ENCODE data around the gene INTS11.

The INTS11 gene

DNA sequence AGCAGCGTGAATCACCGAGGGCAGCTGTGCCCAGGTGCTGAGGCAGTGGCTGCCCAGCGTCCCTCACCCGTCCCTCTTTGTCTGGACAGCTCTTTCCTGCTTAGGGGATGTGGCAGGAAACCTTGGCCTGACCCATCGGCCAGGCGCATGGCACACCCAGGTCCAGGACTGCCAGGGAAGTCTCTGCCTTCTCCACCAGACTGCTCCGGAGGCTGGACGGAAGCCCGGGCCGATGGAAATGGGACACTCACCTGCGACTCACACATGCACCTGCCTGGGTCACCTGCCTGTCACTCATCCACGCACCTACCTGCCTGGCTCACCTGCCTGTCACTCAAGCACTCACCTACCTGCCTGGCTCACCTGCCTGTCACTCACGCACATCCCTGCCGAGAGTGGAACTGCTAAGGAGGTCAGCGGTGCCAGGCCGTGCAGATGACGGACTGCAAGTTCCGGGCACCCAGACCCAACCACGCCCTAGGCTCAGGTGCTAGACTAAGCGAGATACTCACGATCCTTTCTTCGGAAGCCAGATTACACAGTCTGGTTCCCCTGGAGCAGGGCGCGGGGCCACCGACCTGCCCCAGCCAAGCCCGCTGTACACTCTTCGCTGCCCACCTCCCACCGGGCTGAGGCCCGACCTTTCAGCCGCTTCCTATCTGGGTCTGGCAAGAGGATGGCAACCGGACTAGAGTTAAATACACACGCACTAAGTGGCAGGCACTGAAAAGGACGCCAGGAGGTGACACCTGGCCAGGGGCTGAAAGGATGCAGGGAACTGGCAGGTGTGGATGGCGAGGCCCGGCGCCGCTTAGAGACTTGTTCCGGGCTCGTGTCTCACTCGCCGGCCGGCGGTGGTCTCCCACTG is 51.9 kb downstream of the INTS11 start:
- no peak for DNase-seq (ENCODE audit: low spot score)
- TF ChIP-seq, protein P1, sequence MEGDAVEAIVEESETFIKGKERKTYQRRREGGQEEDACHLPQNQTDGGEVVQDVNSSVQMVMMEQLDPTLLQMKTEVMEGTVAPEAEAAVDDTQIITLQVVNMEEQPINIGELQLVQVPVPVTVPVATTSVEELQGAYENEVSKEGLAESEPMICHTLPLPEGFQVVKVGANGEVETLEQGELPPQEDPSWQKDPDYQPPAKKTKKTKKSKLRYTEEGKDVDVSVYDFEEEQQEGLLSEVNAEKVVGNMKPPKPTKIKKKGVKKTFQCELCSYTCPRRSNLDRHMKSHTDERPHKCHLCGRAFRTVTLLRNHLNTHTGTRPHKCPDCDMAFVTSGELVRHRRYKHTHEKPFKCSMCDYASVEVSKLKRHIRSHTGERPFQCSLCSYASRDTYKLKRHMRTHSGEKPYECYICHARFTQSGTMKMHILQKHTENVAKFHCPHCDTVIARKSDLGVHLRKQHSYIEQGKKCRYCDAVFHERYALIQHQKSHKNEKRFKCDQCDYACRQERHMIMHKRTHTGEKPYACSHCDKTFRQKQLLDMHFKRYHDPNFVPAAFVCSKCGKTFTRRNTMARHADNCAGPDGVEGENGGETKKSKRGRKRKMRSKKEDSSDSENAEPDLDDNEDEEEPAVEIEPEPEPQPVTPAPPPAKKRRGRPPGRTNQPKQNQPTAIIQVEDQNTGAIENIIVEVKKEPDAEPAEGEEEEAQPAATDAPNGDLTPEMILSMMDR (IDR thresholded peaks at IDR 0.05), result no peak

DNA sequence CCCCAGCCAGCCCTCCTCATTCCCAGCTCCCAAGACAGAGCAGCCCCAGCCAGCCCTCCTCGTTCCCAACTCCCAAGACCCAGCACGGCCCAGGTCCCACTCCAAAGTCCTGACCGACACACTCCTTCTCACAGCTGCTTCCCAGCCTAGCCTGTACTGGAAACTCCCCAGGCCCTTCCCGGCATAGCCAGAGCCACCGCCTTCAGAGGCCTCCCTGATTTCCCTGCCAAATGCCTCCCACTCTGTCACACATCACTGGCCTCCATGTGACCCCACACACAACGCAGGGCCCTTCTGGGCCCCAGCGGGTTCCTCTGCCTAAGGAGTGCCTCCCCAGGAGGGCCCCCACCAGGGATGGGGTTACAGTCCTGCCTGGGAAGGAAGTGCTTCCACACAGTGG is 53.6 kb downstream of the INTS11 start:
- TF ChIP-seq, protein P1 (IDR thresholded peaks at IDR 0.05), result no peak
- H3K4me3 ChIP-seq, result peak overlapping the region; percentile 49
- DNase-seq (ENCODE audit: low spot score), result no peak
- peak overlapping the region in 1 of 2 donors; percentile 3 for H3K27ac ChIP-seq

More for the DNA sequence above, 51.9 kb downstream of the INTS11 start:
- peak overlapping the region; percentile 80 to 87 for H3K27ac ChIP-seq
- H3K4me3 ChIP-seq, result peak overlapping the region; percentile 87

DNA sequence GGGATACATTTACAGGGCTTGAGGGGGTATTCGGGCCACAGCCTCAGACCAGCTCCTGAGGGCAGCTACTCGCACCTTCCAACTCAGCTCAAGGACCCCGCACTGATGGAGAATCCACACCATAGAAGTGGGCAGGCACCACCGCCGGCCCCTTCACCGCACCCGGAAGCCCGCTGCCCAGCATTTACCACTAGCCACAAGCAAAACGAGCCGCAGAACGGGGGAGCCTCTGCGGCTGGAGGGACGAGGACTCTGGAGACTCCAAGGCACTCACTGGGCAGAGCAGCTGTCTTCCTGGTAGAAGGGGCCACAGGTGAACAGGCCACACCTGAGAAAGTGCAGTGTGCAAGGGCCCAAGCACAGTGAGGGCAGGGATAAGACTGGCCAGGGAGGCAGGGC is 56.2 kb downstream of the INTS11 start:
- Histone ChIP-seq H3K27ac (no peak overlapping the region), H3K4me3 (no peak overlapping the region)
- no peak for DNase-seq (ENCODE audit: low spot score)
- TF ChIP-seq, protein P1 (IDR thresholded peaks at IDR 0.05), result no peak

DNA sequence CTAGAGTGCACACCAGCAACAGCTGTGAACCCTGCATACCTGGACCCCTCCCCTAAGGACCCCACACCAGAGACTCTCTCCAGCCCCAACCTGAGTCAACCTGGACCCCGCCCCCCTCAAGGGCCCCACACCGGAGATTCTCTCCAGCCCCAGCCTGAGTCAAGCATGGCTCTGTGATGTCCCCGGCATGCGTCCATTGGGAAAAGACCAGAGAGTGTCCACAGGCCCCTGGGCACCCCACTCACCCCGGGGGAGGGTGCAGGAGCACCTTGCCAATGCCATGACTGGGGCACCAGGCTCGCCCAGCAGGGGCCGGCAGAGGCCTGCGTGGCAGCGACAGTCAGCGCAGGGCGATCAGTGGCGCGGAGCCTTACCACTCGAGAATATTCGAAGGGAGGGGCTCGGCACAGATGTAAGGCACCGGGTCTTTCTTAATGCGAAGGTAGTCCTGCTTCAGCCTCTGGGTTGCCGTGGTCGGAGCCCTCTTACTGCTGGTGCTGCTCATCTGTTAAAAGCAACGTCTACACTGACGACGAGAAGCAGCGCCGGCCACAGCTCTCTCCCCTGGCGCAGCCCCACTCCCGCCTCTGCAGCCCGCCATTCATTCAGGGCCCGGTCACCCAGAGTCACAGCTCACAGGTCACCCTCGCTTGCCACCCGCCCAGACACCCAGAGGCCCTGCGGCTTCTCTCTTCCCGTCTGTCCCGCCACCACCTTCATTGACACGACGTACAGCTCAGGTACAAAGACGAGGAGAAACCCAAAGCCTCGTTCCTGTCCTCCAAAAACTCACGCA is 56.8 kb downstream of the INTS11 start:
- no peak overlapping the region for H3K4me3 ChIP-seq
- TF ChIP-seq, protein P1 (IDR thresholded peaks at IDR 0.05), result no peak
- no peak overlapping the region for H3K27ac ChIP-seq
- no peak for DNase-seq (ENCODE audit: low spot score)

DNA sequence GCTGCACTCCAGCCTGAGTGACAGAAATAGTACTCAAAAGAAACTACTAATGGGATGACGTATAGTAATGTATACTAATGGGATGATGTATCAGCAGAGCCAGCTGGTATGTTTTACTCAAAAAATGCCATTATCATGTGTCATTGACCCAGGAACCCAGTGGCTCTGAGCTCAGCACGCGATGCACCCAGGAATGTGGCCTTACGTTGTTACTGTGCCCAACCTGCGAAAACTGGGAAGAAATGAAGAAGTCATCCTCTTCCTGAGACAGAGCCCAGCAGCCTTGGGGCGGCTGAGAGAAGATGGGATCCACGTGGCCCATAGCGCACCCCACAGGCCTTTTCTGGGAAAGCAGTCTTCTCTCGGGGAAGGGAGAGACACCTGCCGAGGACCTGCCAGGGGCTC is 59.6 kb downstream of the INTS11 start:
- no peak overlapping the region for H3K27ac ChIP-seq
- no peak for DNase-seq (ENCODE audit: low spot score)
- H3K4me3 ChIP-seq, result no peak overlapping the region

DNA sequence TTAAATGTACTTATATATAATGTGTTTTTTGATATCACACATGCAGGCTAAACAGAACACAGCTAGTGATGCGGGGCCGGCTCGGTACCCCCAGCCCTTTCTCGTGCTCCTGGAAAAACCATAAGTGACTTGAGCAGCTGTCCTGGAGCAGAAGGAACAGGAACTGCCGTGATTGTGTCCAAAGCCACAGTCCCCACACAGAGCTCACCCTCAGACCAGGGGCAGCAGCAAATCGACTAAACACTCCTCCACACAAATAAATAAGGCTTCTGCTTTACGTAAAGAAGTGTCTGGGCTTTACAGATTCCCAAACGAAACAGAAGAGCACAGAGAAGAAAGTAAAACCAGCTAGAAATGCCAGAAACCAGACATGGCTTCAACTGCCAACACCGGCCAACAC is 60.4 kb downstream of the INTS11 start:
- Histone ChIP-seq H3K4me3 (no peak overlapping the region), H3K27ac (no peak overlapping the region)
- no peak for DNase-seq (ENCODE audit: low spot score)
- TF ChIP-seq, protein P1 (IDR thresholded peaks at IDR 0.05), result no peak

More for the DNA sequence above, 59.6 kb downstream of the INTS11 start:
- TF ChIP-seq, protein P1 (IDR thresholded peaks at IDR 0.05), result no peak
